Suppressor macrophage treated with lipopolysaccharide for 1 hour (primary cell): ENCODE measurements around the gene MFNG.
A peak's percentile ranks its signal among the peaks of the same experiment; 100 is the strongest.
"Not testable (repeated sequence)": the region's sequence is repeated elsewhere in the genome, so short reads cannot be mapped to it uniquely, and the experiment has no call there.

Source experiments
- DNase-seq, 3 donors: peaks; one replicate each; pipeline ENCODE4 v3.0.0-alpha.2; 2020 to 2022

The MFNG gene

DNA sequence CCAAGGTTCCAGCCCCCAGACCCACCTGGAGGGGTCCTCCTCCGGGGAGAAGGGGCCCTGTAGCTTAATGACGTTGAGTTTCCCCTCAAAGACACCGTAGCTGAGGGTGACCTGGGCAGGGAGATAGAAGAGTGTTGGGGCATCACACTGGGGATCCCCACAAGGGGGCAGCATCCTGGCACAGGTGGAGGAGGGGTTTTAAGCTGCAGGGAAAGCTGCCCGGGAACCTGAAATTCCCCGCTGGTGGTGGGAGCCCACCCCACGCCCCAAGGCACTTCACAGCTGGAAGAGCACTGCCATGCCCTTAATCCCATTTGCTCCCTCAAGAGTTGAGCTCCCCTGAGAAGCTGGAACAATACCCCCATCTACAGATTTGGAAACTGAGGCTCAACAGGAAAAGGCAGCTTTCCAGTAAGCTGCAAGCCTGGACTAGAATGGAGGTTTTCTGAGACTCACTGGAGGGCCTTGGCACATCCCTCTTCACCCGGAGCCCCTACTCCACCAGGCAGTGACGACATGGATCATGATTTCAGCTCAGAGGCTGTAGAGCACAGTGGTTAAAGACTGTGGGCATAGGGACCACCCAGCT lies 13.7 kb downstream of the MFNG start:
- DNase-seq, result peak; percentile 34 to 69 (median 48)

GRCh38 chr22:37471727-37472417 lies 14.3 kb downstream of the MFNG start:
- no peak for DNase-seq

GRCh38 chr22:37470087-37470445 lies 16.1 kb downstream of the MFNG start:
- DNase-seq, result no peak

DNA sequence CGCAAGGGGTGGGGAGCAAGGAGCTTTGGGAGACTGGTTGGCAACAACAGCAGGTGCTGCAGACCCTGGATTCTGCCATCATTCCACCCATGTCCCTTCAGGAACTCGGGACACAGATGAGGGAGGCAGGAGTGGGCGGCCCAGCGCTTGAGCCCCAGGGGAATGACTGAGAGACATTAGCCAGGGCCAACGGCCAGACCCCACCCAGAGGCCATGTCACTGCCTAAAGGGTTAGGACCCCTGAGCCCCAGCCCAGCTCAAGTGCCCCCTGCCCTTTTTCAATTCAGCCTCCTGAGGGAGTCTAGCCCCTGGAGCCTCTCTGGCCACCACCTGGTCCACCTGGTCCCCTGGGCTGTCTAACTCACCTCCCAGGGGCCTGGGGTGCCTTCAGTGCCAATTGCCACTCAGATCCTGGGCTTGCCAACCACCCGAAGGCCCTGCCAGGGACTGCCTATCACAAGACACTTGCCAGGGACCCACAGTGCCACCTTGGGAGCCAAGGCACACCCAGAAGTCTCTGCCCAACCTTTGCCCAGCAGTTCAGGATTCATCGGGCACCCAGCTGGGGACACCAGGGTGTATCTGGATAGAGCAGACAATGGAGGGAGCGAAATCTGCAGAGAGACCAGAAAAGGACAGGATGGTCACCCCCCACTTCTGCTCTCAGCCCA lies 16.6 kb downstream of the MFNG start:
- no peak for DNase-seq

GRCh38 chr22:37468201-37468695 lies 17.9 kb downstream of the MFNG start:
- not testable (repeated sequence) for DNase-seq

DNA sequence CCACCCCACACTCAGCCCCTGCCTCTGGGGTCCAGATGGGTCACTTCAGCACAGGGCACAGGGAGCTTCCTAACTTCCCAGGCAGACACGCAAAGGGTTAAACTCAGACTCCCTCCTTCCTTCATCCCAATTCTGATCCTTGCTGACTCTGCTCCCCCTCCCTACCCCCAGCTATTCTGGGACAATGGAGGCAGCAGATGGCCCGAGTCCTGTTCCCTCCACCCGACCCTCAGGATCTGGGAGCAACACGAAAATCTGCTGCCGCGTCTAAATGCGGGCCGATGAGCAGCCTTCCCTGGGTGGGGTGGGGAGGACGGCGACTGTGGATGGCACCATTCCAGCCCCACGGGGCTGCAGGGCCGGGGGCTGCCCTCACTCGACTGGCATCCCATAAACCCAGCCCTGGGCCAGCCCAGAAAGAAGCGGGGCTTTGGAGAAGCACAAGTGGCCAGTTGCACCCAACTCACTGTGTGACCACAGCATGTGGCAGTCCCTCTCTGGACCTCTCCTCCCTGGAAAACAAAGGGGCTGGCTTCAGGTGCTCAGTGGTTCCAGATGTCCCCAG lies 18.7 kb downstream of the MFNG start:
- no peak for DNase-seq

- no peak for DNase-seq
These were observed 22.0 kb downstream of the MFNG start for GRCh38 chr22:37464181-37464580.

GRCh38 chr22:37462983-37463382 lies 23.2 kb downstream of the MFNG start:
- DNase-seq, result peak in 2 of 3 donors; percentile 24 to 63

DNA sequence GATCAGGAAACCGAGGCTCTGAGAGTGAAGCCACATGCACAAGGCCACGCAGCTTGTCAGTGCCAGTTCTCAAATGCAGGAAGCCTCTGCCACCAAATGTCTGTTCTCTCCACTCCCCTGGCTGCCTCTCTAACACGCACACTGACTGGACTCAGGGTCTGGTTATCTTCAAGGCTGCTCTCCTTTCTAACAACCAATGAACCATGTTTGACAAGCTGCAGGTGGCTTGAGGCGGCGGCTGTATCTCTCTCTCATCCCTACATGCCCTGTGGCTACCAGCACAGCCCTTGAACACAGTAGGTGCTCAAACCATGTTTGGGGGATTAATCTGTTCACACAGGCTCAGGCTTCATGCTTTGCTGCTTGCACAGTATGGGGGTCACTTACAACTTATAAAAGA lies 23.7 kb downstream of the MFNG start:
- no peak for DNase-seq

DNA sequence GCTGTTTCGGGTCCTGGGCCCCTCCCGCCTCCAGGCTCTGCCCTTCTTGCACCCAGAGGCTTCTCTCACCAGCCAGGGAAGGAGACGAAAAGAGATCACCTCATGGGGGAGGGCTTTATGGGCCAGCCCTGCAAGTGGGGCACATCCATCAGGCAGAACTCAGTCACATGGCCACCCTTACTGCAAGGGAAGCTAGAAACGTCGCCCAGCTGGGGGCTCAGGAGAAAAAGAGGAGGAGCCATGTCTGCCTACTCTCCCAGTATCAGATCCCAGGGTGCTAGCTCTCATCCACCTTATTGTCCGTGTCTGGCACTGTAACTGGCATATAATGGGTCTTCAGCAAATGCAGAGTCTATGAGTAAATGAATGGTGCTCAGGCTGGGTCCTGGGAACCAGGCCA lies 24.2 kb downstream of the MFNG start:
- DNase-seq, result no peak

DNA sequence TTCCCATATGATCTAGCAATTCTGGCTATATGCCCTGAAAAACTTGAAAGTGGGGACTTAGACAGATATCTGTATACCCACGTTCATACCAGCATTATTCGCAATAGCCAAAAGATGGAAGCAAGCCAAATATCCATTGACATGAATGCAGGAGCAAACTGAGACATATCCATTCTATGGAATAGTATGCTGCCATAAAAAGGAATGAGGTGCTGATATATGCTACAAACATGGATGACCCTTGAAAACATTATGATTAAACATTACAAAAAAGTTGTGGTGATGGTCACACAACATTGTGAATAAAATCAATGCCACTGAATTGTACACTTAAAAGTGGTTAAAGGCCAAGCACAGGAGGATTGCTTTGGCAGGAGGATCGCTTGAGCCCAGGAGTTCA lies 25.5 kb downstream of the MFNG start:
- no peak for DNase-seq

DNA sequence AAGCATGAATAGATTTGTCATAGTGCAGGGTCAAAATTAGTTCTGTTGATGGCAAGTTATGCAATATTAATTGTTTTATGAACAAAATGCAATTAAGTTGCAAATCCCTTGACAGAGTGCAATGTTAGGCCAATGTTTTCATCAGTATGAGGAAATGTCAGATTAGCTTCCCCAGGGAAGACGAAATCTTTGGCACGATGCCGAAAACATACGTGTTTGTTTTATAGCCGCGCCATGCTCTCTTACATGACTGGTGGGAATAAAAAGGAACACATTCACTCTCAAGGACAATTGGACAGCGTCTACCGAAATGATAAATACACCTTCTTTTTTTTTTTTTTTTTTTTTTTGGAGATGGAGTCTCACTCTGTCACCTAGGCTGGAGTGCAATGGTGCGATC lies 27.0 kb downstream of the MFNG start:
- DNase-seq, result no peak

- peak; percentile 72 to 83 (median 79) for DNase-seq
These were observed 28.9 kb downstream of the MFNG start for GRCh38 chr22:37457093-37457893.

DNA sequence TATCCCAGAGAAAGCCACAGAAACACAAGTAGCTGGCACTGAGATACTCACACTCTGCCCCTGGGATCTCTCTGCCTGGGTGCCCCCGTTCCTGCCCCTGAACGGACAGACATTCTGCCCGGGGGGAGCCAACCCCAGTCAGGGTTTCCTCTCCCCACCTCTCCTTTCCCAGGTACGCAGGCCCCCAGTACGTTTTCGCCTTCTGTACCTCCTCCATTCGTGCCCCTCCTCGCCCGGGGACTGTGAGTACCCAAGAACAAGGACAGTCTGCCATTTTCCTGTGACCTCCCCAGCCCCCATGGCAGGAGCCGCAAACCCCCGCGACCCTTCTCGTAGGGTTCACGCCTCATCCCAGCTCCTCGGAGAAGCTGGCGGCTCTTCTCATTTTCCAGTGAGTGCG lies 29.8 kb downstream of the MFNG start:
- no peak for DNase-seq

DNA sequence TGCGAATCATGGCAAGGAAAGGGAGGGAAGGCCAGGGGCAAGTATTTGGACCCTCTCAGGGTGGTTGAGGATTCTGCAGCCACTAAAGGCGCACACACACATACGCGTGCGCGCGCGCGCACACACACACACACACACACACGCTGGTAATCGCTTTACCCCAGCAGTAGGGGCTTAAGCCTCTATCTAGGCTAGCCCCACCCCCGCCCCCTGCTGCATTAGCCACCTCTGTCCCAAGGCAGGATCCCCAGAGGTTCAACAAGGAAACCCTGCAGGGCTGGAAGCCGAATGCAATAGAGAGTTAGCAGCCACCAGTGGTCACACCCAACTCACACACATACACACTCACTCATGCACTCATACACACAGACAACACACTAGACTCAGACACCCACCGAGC lies 30.3 kb downstream of the MFNG start:
- no peak for DNase-seq

DNA sequence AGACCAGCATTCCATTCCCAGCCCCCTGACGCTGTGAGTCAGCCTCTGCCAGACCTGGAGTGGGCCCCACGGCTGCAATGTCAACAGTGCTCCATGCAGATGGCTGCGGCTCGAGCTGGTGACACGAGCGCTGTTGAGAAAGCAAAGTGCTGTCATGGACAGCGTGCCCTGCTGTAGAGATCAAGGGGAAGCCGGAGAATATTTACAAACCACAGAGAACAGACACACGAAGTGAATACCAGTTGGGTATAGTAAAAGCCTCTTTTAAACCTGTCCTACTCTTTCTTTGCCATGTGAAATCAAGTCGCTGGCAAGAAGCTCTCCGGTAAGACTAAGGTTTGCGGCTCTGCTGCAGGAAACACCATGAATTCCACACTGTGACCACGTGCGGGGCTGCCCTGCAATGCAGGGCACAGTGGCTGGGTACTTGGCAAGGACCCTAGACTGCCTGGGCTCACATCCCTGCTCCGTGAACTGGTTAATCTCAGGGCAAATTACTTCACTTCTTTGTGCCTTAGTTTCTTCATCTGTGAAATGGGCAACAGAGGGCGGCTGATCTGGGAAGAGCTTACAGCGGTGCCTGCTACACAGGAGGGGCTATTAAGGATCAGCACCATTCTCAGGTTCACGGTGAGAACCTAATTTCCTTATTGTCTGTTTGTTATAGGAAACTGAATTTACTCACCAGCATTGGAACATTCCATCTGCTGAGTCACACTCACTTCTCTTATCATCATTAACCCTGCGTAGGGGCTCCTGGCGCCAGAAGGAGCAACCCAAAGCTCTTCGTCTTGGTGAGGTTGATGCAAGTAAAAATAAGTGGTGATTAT lies 31.1 kb downstream of the MFNG start:
- DNase-seq, result peak; percentile 20 to 44 (median 36)

DNA sequence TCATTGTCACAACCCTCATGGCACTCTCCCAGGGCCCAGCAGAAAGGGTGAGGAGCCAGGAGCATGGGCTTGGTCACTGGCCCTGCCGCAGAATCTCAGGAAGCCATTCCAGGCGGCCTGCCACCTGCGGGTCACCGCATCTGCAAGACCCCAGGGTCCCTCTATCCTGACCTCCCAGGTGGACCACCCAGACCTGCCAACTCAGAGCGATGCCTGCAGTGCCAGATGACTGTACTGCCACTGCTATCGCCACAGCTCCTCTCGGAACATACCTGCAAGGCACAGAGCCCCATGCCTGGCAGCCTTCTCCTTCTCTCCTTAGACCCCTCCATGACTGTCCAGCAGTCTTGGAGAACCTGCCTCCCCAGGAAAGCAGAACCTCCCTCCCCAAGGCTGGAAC lies 32.5 kb downstream of the MFNG start:
- no peak for DNase-seq

- DNase-seq, result no peak
These were observed 35.0 kb downstream of the MFNG start for GRCh38 chr22:37451218-37451617.

DNA sequence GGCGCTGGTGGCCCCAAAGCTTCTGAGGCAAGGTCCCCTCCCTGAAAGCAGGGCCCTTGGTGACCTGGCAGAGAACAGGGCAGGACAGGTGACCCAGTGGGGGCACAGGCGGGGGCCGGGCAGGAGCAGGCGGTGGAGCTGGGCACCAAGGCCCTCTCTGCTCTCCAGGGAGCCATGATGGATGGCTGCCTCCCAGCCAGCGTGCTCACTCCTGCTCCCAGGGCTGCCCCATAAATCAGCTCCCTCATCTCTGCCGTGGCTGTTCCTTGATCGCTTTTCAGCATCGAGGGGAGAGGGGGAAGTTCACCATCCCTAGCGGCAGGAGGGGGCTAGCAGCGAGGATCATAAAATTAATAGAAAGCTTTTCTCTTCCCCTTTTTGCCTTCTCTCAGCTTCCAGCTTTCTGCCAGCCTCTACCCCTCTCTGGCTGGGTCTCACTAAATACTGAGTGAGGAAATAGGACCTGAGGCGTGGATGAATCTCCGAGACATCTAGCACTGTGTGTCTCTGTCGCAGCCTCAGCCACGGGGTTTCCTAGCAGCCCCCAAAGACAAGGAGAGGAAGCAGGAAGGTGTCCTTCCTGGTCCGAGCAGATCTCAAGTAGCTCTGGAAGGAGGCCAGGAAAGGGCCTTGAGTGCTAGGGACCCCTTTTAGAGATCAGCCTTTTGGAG lies 36.7 kb downstream of the MFNG start:
- peak in 1 of 3 donors; percentile 28 for DNase-seq

- no peak for DNase-seq
These were observed 37.6 kb downstream of the MFNG start for GRCh38 chr22:37448516-37449127.

DNA sequence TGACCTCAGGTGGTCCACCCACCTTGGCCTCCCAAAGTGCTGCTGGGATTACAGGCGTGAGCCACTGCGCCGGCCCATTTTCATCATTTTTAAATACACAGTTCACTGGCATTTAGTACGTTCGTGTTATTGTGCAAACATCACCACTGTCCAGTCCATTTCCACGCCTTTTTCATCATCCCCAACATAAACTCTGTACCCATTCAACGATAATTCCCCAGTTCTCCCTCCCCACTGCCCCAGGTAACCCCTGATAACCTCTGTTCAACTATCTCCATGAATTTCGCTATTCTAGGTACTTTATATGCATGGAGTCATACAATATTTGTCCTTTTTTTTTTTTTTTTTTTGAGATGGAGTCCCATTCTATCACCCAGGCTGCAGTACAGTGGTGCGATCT lies 40.7 kb downstream of the MFNG start:
- DNase-seq, result no peak
